ENCODE data around the gene PCDHGB2.
A peak's percentile ranks its signal among the peaks of the same experiment; 100 is the strongest.
"Not testable (repeated sequence)": the region's sequence is repeated elsewhere in the genome, so short reads cannot be mapped to it uniquely, and the experiment has no call there.

The PCDHGB2 gene
- 0.28 to 0.97 reads per million in 2 donors for total RNA-seq

- no peak for DNase-seq
Observed at GRCh38 chr5:141359790-141360426, at the start of gene PCDHGB2. Gene PCDHGB2 (plus strand): TSS chr5:141359994. CDS start chr5:141360136, 142 bp downstream.

DNA sequence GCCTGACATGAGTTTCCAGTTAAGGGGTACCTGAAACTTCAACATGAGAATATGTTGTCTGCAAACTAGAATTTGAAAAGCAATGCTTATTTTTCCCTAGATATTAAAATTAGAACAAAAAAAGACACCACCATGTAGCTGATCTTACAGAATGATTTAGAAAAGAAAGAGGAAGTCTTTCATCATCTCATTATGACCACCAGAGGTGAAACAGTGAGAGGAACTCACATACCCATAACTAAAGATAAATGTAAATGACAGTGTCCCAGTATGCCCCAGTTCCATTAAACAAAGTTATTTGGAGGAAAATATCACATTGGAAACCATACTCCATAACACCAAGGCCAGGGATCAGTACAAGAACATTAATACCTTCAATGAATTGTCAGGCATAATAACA, 46.1 kb upstream of the PCDHGB2 start:
- DNase-seq, result no peak

DNA sequence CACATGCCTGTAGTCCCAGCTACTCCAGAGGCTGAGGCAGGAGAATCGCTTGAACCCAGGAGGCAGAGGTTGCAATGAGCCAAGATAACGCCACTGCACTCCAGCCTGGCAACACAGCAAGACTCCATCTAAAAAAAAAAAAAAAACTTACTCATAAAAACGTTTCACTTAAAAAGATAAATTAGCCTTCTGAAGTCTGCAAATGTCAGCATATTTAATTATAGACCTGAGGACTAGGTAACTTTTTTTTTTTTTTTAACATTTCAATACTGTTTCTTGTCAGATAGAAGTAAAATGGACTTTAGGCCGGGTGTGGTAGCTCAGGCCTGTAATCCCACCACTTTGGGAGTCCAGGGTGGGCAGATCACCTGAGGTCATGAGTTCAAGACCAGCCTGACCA, 42.8 kb upstream of the PCDHGB2 start:
- not testable (repeated sequence) for DNase-seq

DNA sequence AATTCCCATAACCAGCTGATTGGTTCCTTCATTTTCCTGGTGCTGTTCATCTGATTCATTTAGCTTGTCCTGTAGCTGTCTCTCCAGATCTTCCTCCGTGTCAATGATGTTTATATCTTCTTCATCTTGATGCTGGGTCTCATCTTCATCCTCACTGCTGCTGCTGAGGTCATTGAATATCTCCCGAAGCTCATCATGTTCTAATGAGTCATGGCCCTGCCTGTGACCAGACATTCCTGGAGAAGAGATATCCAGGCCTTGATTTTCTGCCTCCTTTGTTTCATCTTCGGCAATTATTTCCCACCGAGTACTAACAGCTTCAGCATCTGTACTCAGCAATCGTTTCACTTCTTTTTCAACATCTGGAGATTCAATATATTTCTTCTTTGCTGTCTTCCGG, 40.6 kb upstream of the PCDHGB2 start:
- DNase-seq, result no peak

DNA sequence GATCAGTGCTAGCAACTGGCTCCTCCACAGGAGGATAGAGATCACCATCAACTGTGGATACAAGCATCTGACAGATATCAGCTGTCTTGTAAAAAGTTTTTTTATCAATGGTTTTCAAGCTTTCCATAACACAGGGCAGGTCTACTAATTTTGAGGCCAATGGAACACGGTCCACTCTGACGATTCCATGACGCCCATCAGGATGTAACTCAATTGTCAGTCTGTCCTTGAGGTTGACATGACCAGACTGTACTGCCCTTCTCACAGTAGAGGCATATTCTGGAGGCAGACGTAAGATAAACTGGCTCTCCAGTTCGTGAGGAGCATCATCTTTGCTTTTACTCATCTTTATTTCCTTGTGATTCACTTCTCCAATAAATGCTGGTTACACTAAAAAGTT, 40.1 kb upstream of the PCDHGB2 start:
- no peak for DNase-seq

- peak; percentile 87 for DNase-seq
Observed at GRCh38 chr5:141320225-141321169, 39.3 kb upstream of the PCDHGB2 start, which contains the start of gene TAF7. Gene TAF7 (minus strand): TSS chr5:141320784. CDS start chr5:141320044, 740 bp downstream.

GRCh38 chr5:141322261-141322660, 37.5 kb upstream of the PCDHGB2 start:
- DNase-seq, result no peak

GRCh38 chr5:141326088-141326854, 33.5 kb upstream of the PCDHGB2 start:
- peak; percentile 53 for DNase-seq

- no peak for DNase-seq
Observed at GRCh38 chr5:141328231-141328630, 31.6 kb upstream of the PCDHGB2 start.

GRCh38 chr5:141330299-141331080, 29.3 kb upstream of the PCDHGB2 start, which contains the start of gene PCDHGA1:
Gene PCDHGA1 (plus strand): TSS chr5:141330514.
- no peak for DNase-seq

DNA sequence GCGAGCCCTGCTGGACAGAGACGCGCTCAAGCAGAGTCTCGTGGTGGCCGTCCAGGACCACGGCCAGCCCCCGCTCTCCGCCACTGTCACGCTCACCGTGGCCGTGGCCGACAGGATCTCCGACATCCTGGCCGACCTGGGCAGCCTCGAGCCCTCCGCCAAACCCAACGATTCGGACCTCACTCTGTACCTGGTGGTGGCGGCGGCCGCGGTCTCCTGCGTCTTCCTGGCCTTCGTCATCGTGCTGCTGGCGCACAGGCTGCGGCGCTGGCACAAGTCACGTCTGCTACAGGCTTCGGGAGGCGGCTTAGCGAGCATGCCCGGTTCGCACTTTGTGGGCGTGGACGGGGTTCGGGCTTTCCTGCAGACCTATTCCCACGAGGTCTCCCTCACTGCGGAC, 27.2 kb upstream of the PCDHGB2 start:
- not testable (repeated sequence) for DNase-seq

DNA sequence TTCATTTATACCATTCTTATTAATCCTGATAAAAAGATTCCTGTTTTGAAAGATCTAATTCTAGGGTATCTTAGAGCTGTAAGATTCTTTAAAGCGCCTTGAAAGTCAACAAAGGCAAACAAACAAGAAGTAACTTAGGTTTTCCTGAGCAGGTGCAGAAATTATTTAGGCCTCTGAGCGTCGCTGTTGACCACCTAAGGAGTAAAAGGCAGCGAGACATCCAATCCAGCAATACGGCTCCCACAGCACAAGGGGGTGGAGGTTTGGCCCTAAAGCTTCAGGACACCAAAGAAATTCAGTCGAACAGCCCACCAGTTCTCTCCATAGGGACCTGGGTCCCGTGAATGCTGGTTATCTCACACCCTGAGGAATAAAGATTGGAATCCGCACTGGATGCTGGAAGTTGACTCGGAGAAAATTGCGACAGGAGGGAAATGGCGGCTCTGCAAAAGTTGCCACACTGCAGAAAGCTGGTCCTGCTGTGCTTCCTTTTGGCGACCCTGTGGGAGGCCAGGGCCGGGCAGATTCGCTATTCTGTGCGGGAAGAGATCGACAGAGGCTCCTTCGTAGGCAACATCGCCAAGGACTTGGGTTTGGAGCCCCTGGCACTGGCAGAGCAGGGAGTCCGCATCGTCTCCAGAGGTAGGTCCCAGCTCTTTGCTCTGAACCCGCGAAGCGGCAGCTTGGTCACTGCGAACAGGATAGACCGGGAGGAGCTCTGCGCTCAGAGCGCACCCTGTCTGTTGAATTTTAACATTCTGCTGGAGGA, 21.1 kb upstream of the PCDHGB2 start, which contains the start of gene PCDHGA2:
Gene PCDHGA2 (plus strand): TSS at position 223 of the 769 bp plus-strand sequence.
- no peak for DNase-seq

DNA sequence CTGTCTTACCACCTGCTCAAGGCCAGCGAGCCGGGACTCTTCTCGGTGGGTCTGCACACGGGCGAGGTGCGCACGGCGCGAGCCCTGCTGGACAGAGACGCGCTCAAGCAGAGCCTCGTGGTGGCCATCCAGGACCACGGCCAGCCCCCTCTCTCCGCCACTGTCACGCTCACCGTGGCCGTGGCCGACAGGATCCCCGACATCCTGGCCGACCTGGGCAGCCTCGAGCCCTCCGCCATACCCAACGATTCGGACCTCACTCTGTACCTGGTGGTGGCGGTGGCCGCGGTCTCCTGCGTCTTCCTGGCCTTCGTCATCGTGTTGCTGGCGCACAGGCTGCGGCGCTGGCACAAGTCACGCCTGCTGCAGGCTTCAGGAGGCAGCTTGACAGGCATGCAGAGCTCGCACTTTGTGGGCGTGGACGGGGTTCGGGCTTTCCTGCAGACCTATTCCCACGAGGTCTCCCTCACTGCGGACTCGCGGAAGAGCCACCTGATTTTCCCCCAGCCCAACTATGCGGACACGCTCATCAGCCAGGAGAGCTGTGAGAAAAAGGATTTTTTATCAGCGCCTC, 18.9 kb upstream of the PCDHGB2 start:
- not testable (repeated sequence) for DNase-seq

DNA sequence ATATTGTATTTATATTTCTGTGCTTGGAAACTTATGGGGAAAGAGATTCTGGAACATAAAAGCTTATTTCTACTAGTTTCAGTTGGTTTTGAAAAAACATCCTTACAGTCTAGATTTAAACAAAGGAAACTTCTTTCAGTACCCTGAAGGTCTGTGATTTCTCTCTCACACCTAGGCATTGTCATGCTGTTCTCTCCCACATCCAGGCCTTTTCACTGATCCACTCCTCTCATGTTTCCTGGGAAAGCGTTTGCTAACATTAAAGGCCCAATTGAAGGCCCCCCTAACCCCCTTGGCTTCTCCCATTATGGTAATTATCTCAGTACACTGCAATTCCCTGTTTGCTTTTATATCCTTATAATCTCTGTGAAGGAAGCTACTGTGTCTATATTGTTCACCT, 17.0 kb upstream of the PCDHGB2 start:
- no peak for DNase-seq

DNA sequence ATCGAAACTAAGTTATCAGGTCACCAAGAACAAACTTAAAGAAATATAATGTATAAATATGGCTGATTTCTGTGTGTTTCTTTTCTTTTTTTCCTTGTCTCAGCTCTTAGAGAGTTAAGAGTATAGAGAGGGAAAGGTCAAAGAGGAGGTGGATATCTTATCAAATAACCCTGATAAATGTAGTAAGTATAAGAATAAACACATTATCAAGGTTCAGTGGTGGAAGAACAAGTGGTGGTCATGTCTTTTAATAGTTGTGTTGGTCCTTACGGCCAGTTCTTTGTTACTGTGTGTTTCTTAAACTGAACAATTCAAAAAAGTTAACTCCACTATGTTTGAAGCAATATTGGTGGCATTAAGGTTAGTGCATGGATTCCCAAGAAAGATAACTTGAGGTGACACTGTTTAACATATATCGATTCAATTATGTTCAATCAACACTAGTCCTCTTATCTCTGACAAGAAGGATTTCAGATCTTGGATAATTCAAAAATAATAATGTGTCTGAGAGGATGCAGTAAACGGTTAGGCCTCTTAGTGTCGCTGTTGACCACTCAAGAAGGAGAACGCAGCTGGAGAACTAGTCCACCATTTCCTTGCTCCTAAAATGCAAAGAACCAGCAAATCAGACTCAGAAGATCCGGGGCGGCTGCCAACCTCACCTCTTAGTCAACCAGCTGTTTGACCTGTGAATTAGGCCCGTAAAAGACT, 16.4 kb upstream of the PCDHGB2 start, which contains the start of gene PCDHGA3:
Gene PCDHGA3 (plus strand): TSS at position 588 of the 711 bp plus-strand sequence. CDS start 205 bp downstream, outside the sequence.
- no peak for DNase-seq

DNA sequence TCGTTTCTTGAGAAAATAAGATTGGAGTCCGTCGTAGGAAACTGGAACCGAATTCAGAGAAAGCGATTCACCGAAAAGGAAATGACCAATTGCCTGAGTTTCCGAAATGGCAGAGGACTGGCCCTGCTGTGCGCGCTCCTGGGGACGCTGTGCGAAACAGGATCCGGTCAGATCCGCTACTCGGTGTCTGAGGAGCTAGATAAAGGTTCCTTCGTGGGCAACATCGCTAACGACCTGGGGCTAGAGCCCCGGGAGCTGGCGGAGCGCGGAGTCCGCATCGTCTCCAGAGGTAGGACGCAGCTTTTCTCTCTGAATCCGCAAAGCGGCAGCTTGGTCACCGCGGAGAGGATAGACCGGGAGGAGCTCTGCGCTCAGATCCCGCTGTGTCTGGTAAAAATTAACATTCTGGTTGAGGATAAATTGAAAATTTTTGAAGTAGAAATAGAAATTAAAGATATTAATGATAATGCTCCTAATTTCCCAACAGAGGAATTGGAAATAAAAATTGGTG, 15.8 kb upstream of the PCDHGB2 start:
- DNase-seq, result no peak

- DNase-seq, result no peak
Observed at GRCh38 chr5:141345327-141345726, 14.5 kb upstream of the PCDHGB2 start.

DNA sequence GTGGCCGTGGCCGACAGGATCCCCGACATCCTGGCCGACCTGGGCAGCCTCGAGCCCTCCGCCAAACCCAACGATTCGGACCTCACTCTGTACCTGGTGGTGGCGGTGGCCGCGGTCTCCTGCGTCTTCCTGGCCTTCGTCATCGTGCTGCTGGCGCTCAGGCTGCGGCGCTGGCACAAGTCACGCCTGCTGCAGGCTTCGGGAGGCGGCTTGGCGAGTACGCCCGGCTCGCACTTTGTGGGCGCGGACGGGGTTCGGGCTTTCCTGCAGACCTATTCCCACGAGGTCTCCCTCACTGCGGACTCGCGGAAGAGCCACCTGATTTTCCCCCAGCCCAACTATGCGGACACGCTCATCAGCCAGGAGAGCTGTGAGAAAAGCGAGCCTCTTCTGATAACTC, 13.8 kb upstream of the PCDHGB2 start:
- DNase-seq, result not testable (repeated sequence)

- peak; percentile 22 for DNase-seq
Observed at GRCh38 chr5:141349917-141350619, 9.7 kb upstream of the PCDHGB2 start, which contains the start of gene PCDHGB1. Gene PCDHGB1 (plus strand): TSS chr5:141350099. CDS start chr5:141350261, 162 bp downstream.
